HCT116 (cell line): ENCODE measurements around the gene PDIK1L.

ENCODE experiments used
- EZH2 ChIP-seq: fragments of 200-600 bp; sonication (generic); IDR thresholded peaks from 2 replicates; pipeline ENCODE4 v1.6.1; 2017; ENCODE audit warnings: antibody characterized with exemption, mixed run types
- EZH2phosphoT487 ChIP-seq: fragments of 200-600 bp; IDR thresholded peaks from 2 replicates; pipeline ENCODE4 v1.6.1; 2018; ENCODE audit warnings: antibody characterized with exemption, borderline replicate concordance
- JUND ChIP-seq: IDR thresholded peaks from 2 replicates; pipeline ENCODE4 v1.6.1; 2012

- TF ChIP-seq EZH2phosphoT487 = no peak
- no peak for TF ChIP-seq JUND
- TF ChIP-seq EZH2 = no peak
These were observed 8.4 kb downstream of the PDIK1L start for GRCh38 chr1:26119892-26120608.
